M059J (cell line): ENCODE measurements around the gene CCDC57. TPM values are rescaled to one million over a fixed set of nuclear protein-coding genes. Genes with fewer than 3 reads are reported as not detected.

Experiments used
- DNase-seq: peaks from one replicate; pipeline ENCODE4 v3.0.0-alpha.2; 2012; ENCODE audit warnings: low read depth
- total RNA-seq: library from RNA; depleted of rRNA; stranded (reverse); fragments of >200 nt; shearing (Covaris generic); gene quantifications from 2 replicates; pipeline ENCODE4 v1.2.3, GENCODE V29; 2014

CCDC57 gene
- total RNA-seq, 1 experiment from 2014 or later: 3.4 TPM

GRCh38 chr17:82062984-82063368 lies 149.7 kb downstream of the CCDC57 start:
- DNase-seq: no peak

GRCh38 chr17:82062076-82062983 lies 150.3 kb downstream of the CCDC57 start:
- no peak for DNase-seq

GRCh38 chr17:82061047-82061925 lies 151.4 kb downstream of the CCDC57 start:
- no peak for DNase-seq

- DNase-seq: no peak
Measured at GRCh38 chr17:82060614-82061013, 152.0 kb downstream of the CCDC57 start.

- no peak for DNase-seq
Measured at GRCh38 chr17:82060001-82060380, 152.7 kb downstream of the CCDC57 start.

- DNase-seq: no peak
Measured at GRCh38 chr17:82059272-82060000, 153.2 kb downstream of the CCDC57 start.

- no peak for DNase-seq
Measured at GRCh38 chr17:82058855-82059249, 153.8 kb downstream of the CCDC57 start.

- DNase-seq: no peak
Measured at GRCh38 chr17:82058230-82058854, 154.3 kb downstream of the CCDC57 start.

GRCh38 chr17:82056729-82057621 lies 155.7 kb downstream of the CCDC57 start:
- no peak for DNase-seq

- no peak for DNase-seq
Measured at GRCh38 chr17:82055965-82056728, 156.5 kb downstream of the CCDC57 start.

GRCh38 chr17:82055023-82055964 lies 157.3 kb downstream of the CCDC57 start:
- DNase-seq: no peak

GRCh38 chr17:82054351-82055022 lies 158.2 kb downstream of the CCDC57 start:
- no peak for DNase-seq

GRCh38 chr17:82053556-82054263 lies 158.9 kb downstream of the CCDC57 start:
- DNase-seq: no peak

- DNase-seq: no peak
Measured at GRCh38 chr17:82053130-82053529, 159.5 kb downstream of the CCDC57 start.

GRCh38 chr17:82052638-82053059 lies 160.0 kb downstream of the CCDC57 start:
- no peak for DNase-seq

- peak; percentile 53 for DNase-seq
Measured at GRCh38 chr17:82051776-82052637, 160.6 kb downstream of the CCDC57 start, which contains the start of the genes GPS1 and RFNG. Gene GPS1, plus strand, starts transcription at chr17:82051898. Its CDS starts 34 bp downstream, at chr17:82051932. Gene RFNG, minus strand, starts transcription at chr17:82051811. Its CDS starts 45 bp downstream, at chr17:82051766.
